A673 (cell line): ENCODE data around the gene LRBA. TPM values are rescaled to one million over a fixed set of nuclear protein-coding genes. Genes with fewer than 3 reads are reported as not detected.

Experiments
- BruUV-seq: library from RNA; stranded (reverse); fragments of 400-500 nt; replicated peaks from 2 replicates; lab custom pipeline; 2021; lab: Mats Ljungman, UMichigan
- CTCF ChIA-PET: fragments of 300-600 bp; sonication (Branson Sonifier 250); formaldehyde crosslinking; loops from one replicate; lab custom pipeline; 2022; ENCODE audit warnings: antibody characterized with exemption; lab: Charles Lee
- POLR2A ChIA-PET: fragments of 300-600 bp; sonication (Branson Sonifier 250); formaldehyde crosslinking; loops from one replicate; lab custom pipeline; 2022; ENCODE audit warnings: antibody characterized with exemption; ENCODE audit not compliant: low non-redundant PET; lab: Charles Lee
- DNase-seq: peaks from one replicate; pipeline ENCODE4 v3.0.0-alpha.2; 2015; ENCODE audit warnings: low spot score
- H3K27ac ChIP-seq: fragments of 200-600 bp; sonication (generic); 2 replicates; pipeline ENCODE4 v1.5.1; 2016; ENCODE audit warnings: mixed run types, low read depth, mild to moderate bottlenecking, mixed read lengths, antibody characterized with exemption, low read length; ENCODE audit not compliant: poor library complexity, severe bottlenecking
- H3K27me3 ChIP-seq: fragments of 200-600 bp; sonication (generic); replicated peaks from 2 replicates; pipeline ENCODE4 v1.6.1; 2017; ENCODE audit warnings: mixed run types, low read depth, mild to moderate bottlenecking, mixed read lengths, antibody characterized with exemption, low read length; ENCODE audit not compliant: insufficient read depth, poor library complexity
- H3K36me3 ChIP-seq: fragments of 200-600 bp; sonication (generic); 2 replicates; pipeline ENCODE4 v1.6.1; 2016; ENCODE audit warnings: mixed run types, mild to moderate bottlenecking, mixed read lengths, antibody characterized with exemption, low read length; ENCODE audit not compliant: insufficient read depth, poor library complexity, severe bottlenecking
- H3K4me1 ChIP-seq: fragments of 200-600 bp; sonication (generic); 2 replicates; pipeline ENCODE4 v1.6.1; 2017; ENCODE audit warnings: mixed run types, mild to moderate bottlenecking, mixed read lengths, antibody characterized with exemption, low read length; ENCODE audit not compliant: insufficient read depth, poor library complexity, severe bottlenecking
- H3K4me3 ChIP-seq: fragments of 200-600 bp; sonication (generic); 2 replicates; pipeline ENCODE4 v1.5.1; 2016; ENCODE audit warnings: low read depth, mixed run types, mild to moderate bottlenecking, mixed read lengths, low read length; ENCODE audit not compliant: poor library complexity, severe bottlenecking
- H3K9me3 ChIP-seq: fragments of 200-600 bp; sonication (generic); 2 replicates; pipeline ENCODE4 v1.6.1; 2016; ENCODE audit warnings: mixed run types, low read depth, mild to moderate bottlenecking, mixed read lengths, antibody characterized with exemption, low read length; ENCODE audit not compliant: poor library complexity, severe bottlenecking
- CTCF ChIP-seq: fragments of 300-800, 200-600 bp; sonication (generic); conservative IDR thresholded peaks from 2 replicates; pipeline ENCODE4 v1.5.1; 2017; ENCODE audit warnings: low read depth, mild to moderate bottlenecking, antibody characterized with exemption, low read length, moderate library complexity, mixed read lengths
- EZH2 ChIP-seq: fragments of 200-600 bp; sonication (generic); IDR thresholded peaks from 2 replicates; pipeline ENCODE4 v1.6.1; 2017; ENCODE audit warnings: borderline replicate concordance, low read depth, mild to moderate bottlenecking, mixed read lengths, antibody characterized with exemption, low read length; ENCODE audit not compliant: poor library complexity, severe bottlenecking
- intact Hi-C: fragments of 100-400 bp; cut with micrococcal nuclease; formaldehyde crosslinking; loops from one replicate; pipeline ENCODE4 v1.10.0; 2022; ENCODE audit not compliant: unreplicated experiment
- total RNA-seq: library from RNA; stranded (reverse); gene quantifications from 2 replicates; pipeline ENCODE4 v1.2.3, GENCODE V29; 2021

Gene LRBA
- total RNA-seq, 1 experiment from 2014 or later = 35.7 TPM

GRCh38 chr4:150384249-150384648 lies 630.8 kb downstream of the LRBA start:
- DNase-seq = no peak
- Histone ChIP-seq H3K27ac (no peak overlapping the region), H3K4me3 (no peak overlapping the region), H3K4me1 (peaks cover 20% of the 10 kb centered on the region), H3K27me3 (no peaks in the 10 kb centered on the region), H3K36me3 (no peaks in the 10 kb centered on the region), H3K9me3 (no peaks in the 10 kb centered on the region)
- TF ChIP-seq CTCF (no peak), EZH2 (no peak)
- ChIA-PET CTCF (no interaction called here), POLR2A (no interaction called here)
- no TSS peak for BruUV-seq
- intact Hi-C loops = no loop called here

GRCh38 chr4:150382028-150382427 lies 633.1 kb downstream of the LRBA start:
- TF ChIP-seq EZH2 (no peak), CTCF (no peak)
- ChIA-PET POLR2A (no interaction called here), CTCF (no interaction called here)
- DNase-seq = no peak
- Histone ChIP-seq H3K36me3 (no peaks in the 10 kb centered on the region), H3K4me3 (no peak overlapping the region), H3K27me3 (no peaks in the 10 kb centered on the region), H3K4me1 (peaks cover 20% of the 10 kb centered on the region), H3K9me3 (no peaks in the 10 kb centered on the region), H3K27ac (no peak overlapping the region)
- no TSS peak for BruUV-seq
- intact Hi-C loops = no loop called here

GRCh38 chr4:150381609-150382008 lies 633.5 kb downstream of the LRBA start:
- Histone ChIP-seq H3K4me1 (peaks cover 20% of the 10 kb centered on the region), H3K27me3 (no peaks in the 10 kb centered on the region), H3K9me3 (no peaks in the 10 kb centered on the region), H3K36me3 (no peaks in the 10 kb centered on the region), H3K4me3 (no peak overlapping the region), H3K27ac (no peak overlapping the region)
- DNase-seq = no peak
- intact Hi-C loops = no loop called here
- ChIA-PET POLR2A (no interaction called here), CTCF (no interaction called here)
- no TSS peak for BruUV-seq
- TF ChIP-seq CTCF = no peak
- TF ChIP-seq EZH2 = no peak
